GM18508 (cell line): ENCODE data around the gene PSTPIP1.

Experiments
- ATAC-seq: cut with Tn5 transposase; IDR thresholded peaks from one replicate; pipeline ENCODE4 v1.9.1; 2021; ENCODE audit warnings: moderate number of reproducible peaks; ENCODE audit not compliant: insufficient read depth, unreplicated experiment

The PSTPIP1 gene

GRCh38 chr15:77038312-77039216, 43.6 kb downstream of the PSTPIP1 start:
- ATAC-seq, result no peak

DNA sequence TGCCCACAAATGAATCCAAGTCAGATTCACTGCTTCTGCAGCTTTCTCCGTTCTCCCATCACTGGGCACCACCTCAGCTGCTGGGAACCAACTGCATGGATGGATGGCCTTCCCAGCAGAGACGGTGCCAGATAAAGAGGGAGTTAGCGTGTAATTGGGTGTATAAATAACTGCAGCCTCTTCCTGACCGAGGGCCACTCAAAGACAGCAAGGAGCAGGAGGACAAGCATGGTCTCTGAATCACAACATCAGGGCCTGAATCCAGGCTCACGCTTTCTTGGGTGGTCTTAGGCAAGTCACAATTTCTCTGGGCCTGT, 44.2 kb downstream of the PSTPIP1 start:
- no peak for ATAC-seq

GRCh38 chr15:77039848-77040247, 44.9 kb downstream of the PSTPIP1 start:
- ATAC-seq, result no peak

DNA sequence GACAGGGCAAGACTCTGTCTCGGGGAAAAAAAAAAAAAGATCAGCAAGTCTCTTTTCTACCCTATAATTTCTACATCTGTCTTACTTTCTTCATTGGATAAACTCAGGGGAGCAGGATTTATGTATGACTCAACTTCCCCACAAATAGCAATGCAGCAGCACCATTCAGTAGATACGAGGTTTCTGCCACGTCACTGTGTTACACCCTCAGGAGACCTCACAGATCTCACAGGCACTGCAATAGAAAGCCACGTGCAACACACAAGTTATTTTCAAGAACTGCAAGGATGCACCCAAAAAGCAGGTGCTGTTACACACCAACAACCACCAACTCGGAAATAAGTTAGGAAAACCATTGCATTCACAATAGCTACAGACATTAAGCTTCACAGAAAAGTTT, 45.7 kb downstream of the PSTPIP1 start:
- ATAC-seq, result no peak

- no peak for ATAC-seq
These were observed 47.5 kb downstream of the PSTPIP1 start for GRCh38 chr15:77042245-77042919.

GRCh38 chr15:77042955-77043920, 48.3 kb downstream of the PSTPIP1 start:
- no peak for ATAC-seq

GRCh38 chr15:77044228-77045042, 49.5 kb downstream of the PSTPIP1 start:
- no peak for ATAC-seq

DNA sequence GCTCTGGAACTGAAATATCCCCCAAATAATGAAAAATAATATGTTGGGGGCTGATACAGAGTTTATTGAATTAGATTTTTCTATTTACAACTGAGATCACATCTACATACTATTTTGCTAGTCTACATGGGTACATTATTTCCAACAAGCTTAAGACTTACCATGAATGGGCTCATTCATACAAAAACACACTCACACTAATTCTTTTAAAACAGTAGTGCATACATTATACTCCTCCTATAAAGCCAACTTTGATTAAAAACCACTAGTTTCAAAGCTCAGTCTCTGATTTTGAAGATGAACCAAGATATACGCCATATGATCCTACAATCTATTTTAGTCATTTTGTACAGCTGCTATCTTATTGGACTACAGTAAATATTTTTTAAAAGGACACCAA, 51.1 kb downstream of the PSTPIP1 start:
- ATAC-seq, result no peak

- no peak for ATAC-seq
These were observed 51.9 kb downstream of the PSTPIP1 start for GRCh38 chr15:77046704-77047412.

DNA sequence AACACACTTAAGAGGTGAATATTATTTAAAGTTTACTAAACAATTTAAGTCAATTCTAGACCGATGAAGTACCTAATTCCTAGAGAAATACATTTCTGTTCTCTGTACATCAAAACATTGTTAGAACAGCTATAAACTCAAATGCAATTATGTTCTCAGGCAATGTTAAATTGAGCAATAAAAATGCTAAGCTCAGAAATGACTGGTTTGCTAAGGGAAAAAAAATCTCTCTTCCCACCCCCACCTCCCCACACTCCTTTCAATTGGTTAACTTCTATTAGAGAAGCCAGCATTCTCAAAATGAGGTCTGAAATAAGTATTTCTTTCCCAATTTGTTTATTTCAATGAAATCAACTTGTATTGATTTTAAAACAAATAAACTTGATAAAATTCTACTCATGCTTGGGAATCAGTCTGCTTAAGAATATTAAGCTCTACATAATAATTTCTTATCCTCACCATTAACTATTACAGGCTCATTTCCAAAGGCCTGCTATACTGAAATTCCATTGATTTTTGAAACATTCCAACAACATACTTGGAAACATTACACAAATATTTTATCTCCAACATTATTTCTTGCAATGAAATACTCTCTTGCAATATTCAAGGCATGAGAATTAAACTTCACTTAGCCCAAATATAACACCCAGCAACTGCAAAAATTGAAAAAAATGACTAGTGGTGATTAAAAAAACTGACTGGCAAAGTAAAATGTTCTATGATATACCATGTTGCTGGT, 53.4 kb downstream of the PSTPIP1 start:
- ATAC-seq, result no peak

DNA sequence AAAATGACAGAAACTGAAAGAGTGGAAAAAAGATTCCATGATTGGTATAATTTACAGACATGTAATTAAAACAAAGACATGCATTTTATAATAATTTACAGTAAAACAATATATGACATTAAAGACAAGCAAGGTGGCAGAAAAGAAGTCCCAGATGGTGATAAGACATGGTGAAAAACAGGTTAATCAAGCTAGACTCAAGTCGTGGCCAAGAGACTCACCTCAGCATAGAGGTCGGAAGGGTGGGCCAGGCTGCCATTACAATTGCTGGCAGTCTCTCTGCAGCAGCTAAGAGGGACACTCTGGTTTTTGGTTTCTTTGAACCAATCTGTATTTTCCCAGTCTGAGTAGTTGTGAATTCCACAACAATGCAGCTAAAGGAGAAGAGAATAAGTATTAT, 57.6 kb downstream of the PSTPIP1 start:
- no peak for ATAC-seq

DNA sequence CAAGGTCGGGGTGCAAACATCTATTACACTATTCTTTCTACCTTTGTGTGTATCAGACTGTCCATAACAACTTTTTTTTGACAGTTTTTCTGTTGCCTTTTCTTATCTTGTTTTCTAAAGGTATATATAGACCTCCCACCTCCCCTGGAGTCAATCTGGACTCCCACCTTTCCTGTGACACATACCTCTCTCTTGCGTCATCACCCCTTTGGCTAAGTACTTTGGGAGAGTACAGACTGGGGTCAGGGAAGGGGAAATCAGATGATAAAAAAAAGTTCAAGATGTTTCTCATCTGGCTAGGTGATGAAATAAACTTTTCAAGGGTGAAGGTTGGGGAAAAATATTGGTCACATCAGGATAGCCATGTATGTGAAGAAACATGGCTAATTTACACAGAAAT, 58.8 kb downstream of the PSTPIP1 start:
- no peak for ATAC-seq

- no peak for ATAC-seq
These were observed 62.1 kb downstream of the PSTPIP1 start for GRCh38 chr15:77057072-77057471.

DNA sequence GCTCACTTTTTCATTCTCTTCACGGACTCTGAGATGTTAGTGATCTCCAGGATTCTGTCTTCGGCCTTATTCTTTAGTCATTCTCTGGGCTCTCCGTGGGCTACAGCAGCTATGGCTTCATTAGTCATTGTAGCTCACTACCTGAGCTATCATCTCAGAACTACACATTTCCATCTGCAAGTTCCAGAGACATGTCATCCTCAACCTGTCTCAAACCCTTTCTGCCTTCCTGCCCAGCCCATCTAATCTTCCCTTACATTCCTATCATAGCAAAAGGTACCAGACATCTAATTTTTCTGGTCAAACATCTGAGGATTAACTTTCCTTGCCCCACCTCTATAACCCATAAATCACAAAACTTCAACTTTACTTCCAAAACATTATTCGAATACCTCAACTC, 62.8 kb downstream of the PSTPIP1 start:
- no peak for ATAC-seq

DNA sequence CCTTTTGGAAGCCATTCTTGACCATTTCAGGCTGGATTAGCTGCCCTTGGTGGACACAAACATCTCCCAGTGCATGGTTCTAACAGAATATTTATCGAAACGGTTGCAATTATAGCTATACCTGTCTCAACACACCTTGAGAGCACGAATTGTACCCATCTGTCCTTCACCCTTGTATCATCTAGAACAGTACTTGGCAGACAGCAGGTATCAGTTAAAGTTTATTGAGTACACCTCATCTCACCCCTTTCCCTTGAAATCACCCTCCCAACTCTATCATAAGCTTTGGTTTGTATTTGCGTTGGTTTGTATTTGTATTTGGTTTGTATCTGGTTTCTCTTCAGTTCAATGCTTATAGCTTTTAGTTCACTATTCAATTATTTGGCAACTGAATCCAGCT, 63.5 kb downstream of the PSTPIP1 start:
- ATAC-seq, result no peak

- no peak for ATAC-seq
These were observed 64.9 kb downstream of the PSTPIP1 start for GRCh38 chr15:77059786-77060361.

DNA sequence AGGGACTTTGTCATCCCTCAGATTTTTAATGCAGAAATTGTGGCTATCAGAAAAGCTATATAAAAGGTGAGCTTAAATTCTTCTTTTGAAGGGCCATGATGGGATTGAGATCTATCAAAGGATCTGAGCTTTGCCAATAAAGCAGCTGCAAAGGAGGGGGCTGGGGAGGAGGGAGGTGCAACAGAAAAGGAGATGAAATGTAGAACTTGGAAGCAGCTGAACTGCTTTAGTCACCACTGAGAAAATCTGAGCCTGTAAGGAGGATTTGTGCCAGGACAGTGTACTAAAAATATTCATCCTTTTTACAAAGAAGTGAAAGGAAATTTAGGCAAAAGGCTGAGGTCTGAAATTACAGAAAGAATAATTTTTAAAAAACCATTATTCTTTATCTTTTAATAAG, 65.6 kb downstream of the PSTPIP1 start:
- ATAC-seq, result no peak

GRCh38 chr15:77063249-77063648, 68.3 kb downstream of the PSTPIP1 start:
- ATAC-seq, result no peak
